H9 (cell line): Measurements from ENCODE around the gene ROPN1L. TPM values are rescaled to one million over a fixed set of nuclear protein-coding genes. Genes with fewer than 3 reads are reported as not detected.

Experiments used
- DNase-seq: peaks from one replicate; pipeline ENCODE4 v3.0.0-alpha.2; 2017
- H2AFZ ChIP-seq: one replicate; pipeline ENCODE4 v1.6.1; 2013; ENCODE audit warnings: mild to moderate bottlenecking, low read length, control low read depth, moderate library complexity
- H2AK5ac ChIP-seq: 2 replicates; pipeline ENCODE4 v1.6.1; 2013; ENCODE audit warnings: low read length, control low read depth, mixed read lengths; ENCODE audit not compliant: insufficient read length
- H2BK120ac ChIP-seq: one replicate; pipeline ENCODE4 v1.6.1; 2013; ENCODE audit warnings: low read depth, mild to moderate bottlenecking, low read length, control low read depth, inconsistent platforms; ENCODE audit not compliant: poor library complexity, severe bottlenecking
- H2BK12ac ChIP-seq: 2 replicates; pipeline ENCODE4 v1.6.1; 2013; ENCODE audit warnings: low read length, control low read depth, mixed read lengths, low read depth; ENCODE audit not compliant: insufficient read length
- H2BK15ac ChIP-seq: 2 replicates; pipeline ENCODE4 v1.6.1; 2013; ENCODE audit warnings: low read depth, low read length, control low read depth
- H2BK20ac ChIP-seq: one replicate; pipeline ENCODE4 v1.6.1; 2013; ENCODE audit warnings: low read depth, mild to moderate bottlenecking, low read length, control low read depth, inconsistent platforms; ENCODE audit not compliant: poor library complexity, severe bottlenecking
- H2BK5ac ChIP-seq: 2 replicates; pipeline ENCODE4 v1.6.1; 2013; ENCODE audit warnings: low read length, control low read depth, mixed read lengths; ENCODE audit not compliant: insufficient read length
- H3K14ac ChIP-seq: 2 replicates; pipeline ENCODE4 v1.6.1; 2013; ENCODE audit warnings: low read length, control low read depth; ENCODE audit not compliant: insufficient read depth
- H3K18ac ChIP-seq: 2 replicates; pipeline ENCODE4 v1.6.1; 2013; ENCODE audit warnings: low read depth, mild to moderate bottlenecking, mixed read lengths, low read length, control low read depth; ENCODE audit not compliant: insufficient read length
- H3K23ac ChIP-seq: 2 replicates; pipeline ENCODE4 v1.6.1; 2013; ENCODE audit warnings: low read length, control low read depth, mixed read lengths, low read depth; ENCODE audit not compliant: insufficient read length
- H3K23me2 ChIP-seq: 2 replicates; pipeline ENCODE4 v1.6.1; 2013; ENCODE audit warnings: low read depth, mild to moderate bottlenecking, mixed read lengths, low read length, control low read depth; ENCODE audit not compliant: insufficient read length, poor library complexity, severe bottlenecking
- H3K27ac ChIP-seq: 2 replicates; pipeline ENCODE4 v1.5.1; 2013; ENCODE audit warnings: low read length, control low read depth, mixed read lengths, low read depth; ENCODE audit not compliant: insufficient read length
- H3K27me3 ChIP-seq: 2 replicates; pipeline ENCODE4 v1.6.1; 2013; ENCODE audit warnings: low read length, control low read depth, inconsistent platforms; ENCODE audit not compliant: insufficient read depth
- H3K4ac ChIP-seq: 2 replicates; pipeline ENCODE4 v1.6.1; 2013; ENCODE audit warnings: low read depth, mild to moderate bottlenecking, control low read depth, inconsistent platforms, low read length, moderate library complexity
- H3K4me1 ChIP-seq: 2 replicates; pipeline ENCODE4 v1.6.1; 2013; ENCODE audit warnings: low read length, control low read depth, inconsistent platforms; ENCODE audit not compliant: insufficient read depth
- H3K4me2 ChIP-seq: 2 replicates; pipeline ENCODE4 v1.6.1; 2013; ENCODE audit warnings: low read length, control low read depth, mixed read lengths; ENCODE audit not compliant: insufficient read length, insufficient read depth
- H3K56ac ChIP-seq: 2 replicates; pipeline ENCODE4 v1.6.1; 2013; ENCODE audit warnings: low read depth, mild to moderate bottlenecking, mixed read lengths, low read length, control low read depth; ENCODE audit not compliant: insufficient read length
- H3K79me1 ChIP-seq: 2 replicates; pipeline ENCODE4 v1.6.1; 2013; ENCODE audit warnings: low read depth, mild to moderate bottlenecking, moderate library complexity, low read length, control low read depth, inconsistent platforms; ENCODE audit not compliant: insufficient read depth, poor library complexity, severe bottlenecking
- H3K79me2 ChIP-seq: 2 replicates; pipeline ENCODE4 v1.6.1; 2013; ENCODE audit warnings: low read length, control low read depth, inconsistent platforms; ENCODE audit not compliant: insufficient read depth
- H3K9ac ChIP-seq: 2 replicates; pipeline ENCODE4 v1.6.1; 2013; ENCODE audit warnings: low read length, control low read depth, mixed read lengths; ENCODE audit not compliant: insufficient read length; ENCODE audit errors: extremely low read depth
- H3K9me3 ChIP-seq: one replicate; pipeline ENCODE4 v1.6.1; 2013; ENCODE audit warnings: low read depth, low read length, inconsistent platforms; ENCODE audit not compliant: control insufficient read depth
- H3T11ph ChIP-seq: one replicate; pipeline ENCODE4 v1.6.1; 2013; ENCODE audit warnings: mild to moderate bottlenecking, low read length, control low read depth, inconsistent platforms
- H4K20me1 ChIP-seq: one replicate; pipeline ENCODE4 v1.6.1; 2013; ENCODE audit not compliant: control insufficient read depth, insufficient read length, insufficient read depth
- H4K5ac ChIP-seq: 2 replicates; pipeline ENCODE4 v1.6.1; 2013; ENCODE audit warnings: low read depth, mild to moderate bottlenecking, mixed read lengths, low read length, control low read depth; ENCODE audit not compliant: insufficient read length
- H4K8ac ChIP-seq: replicated peaks from 2 replicates; pipeline ENCODE4 v1.6.1; 2013; ENCODE audit warnings: low read length, control low read depth, mixed read lengths, low read depth; ENCODE audit not compliant: insufficient read length
- H4K91ac ChIP-seq: 2 replicates; pipeline ENCODE4 v1.6.1; 2013; ENCODE audit warnings: low read depth, mild to moderate bottlenecking, moderate library complexity, mixed read lengths, low read length, control low read depth; ENCODE audit not compliant: insufficient read length
- H3K27ac Mint-ChIP-seq, 3 experiments: 2 replicates in 2 of 3; 3 replicates in 1 of 3; pipeline ENCODE4 v1.8.0; 2020 to 2021; ENCODE audit warnings: mixed read lengths in 3 of 3, mild to moderate bottlenecking in 1 of 3, moderate library complexity in 1 of 3
- H3K27me3 Mint-ChIP-seq: 2 replicates; pipeline ENCODE4 v1.8.0; 2021; ENCODE audit warnings: low read depth, mild to moderate bottlenecking, moderate library complexity, mixed read lengths
- H3K36me3 Mint-ChIP-seq, 3 experiments: 2 replicates in 2 of 3; 3 replicates in 1 of 3; pipeline ENCODE4 v1.8.0; 2020 to 2021; ENCODE audit warnings: low read depth in 3 of 3, mixed read lengths in 3 of 3; ENCODE audit not compliant: insufficient read depth in 1 of 3
- H3K4me1 Mint-ChIP-seq, 2 experiments: 2 replicates each; pipeline ENCODE4 v1.8.0; 2020; ENCODE audit warnings: mixed read lengths in 2 of 2
- H3K4me3 Mint-ChIP-seq, 2 experiments: 2 replicates in 1 of 2; 3 replicates in 1 of 2; pipeline ENCODE4 v1.8.0; 2020 to 2021; ENCODE audit warnings: mild to moderate bottlenecking in 2 of 2, mixed read lengths in 2 of 2, moderate library complexity in 1 of 2
- H3K9me3 Mint-ChIP-seq, 2 experiments: 2 replicates in 1 of 2; 3 replicates in 1 of 2; pipeline ENCODE4 v1.8.0; 2020; ENCODE audit warnings: mild to moderate bottlenecking in 2 of 2, mixed read lengths in 2 of 2, moderate library complexity in 1 of 2
- WGBS: extraction: QIAGEN DNeasy Blood & Tissue Kit; methylation state at CpG from one replicate; pipeline ENCODE4 v1.1.7; 2013; ENCODE audit warnings: missing lambda C conversion rate, low lambda C conversion rate, mixed read lengths; ENCODE audit not compliant: insufficient read length; ENCODE audit errors: extremely low coverage; 5-methylcytosine and 5-hydroxymethylcytosine counted together
- total RNA-seq: library from RNA; stranded (reverse); gene quantifications from 2 replicates; pipeline ENCODE4 v1.2.1, GENCODE V29; 2021
- TF ChIP-seq, protein P1 (sequence below): fragments of 200-600 bp; sonication (generic); conservative IDR thresholded peaks from 3 replicates; pipeline ENCODE4 v1.8.0; 2021; ENCODE audit warnings: antibody characterized with exemption, mild to moderate bottlenecking

ROPN1L gene
- total RNA-seq, 1 experiment from 2014 or later = 0.37 TPM

DNA sequence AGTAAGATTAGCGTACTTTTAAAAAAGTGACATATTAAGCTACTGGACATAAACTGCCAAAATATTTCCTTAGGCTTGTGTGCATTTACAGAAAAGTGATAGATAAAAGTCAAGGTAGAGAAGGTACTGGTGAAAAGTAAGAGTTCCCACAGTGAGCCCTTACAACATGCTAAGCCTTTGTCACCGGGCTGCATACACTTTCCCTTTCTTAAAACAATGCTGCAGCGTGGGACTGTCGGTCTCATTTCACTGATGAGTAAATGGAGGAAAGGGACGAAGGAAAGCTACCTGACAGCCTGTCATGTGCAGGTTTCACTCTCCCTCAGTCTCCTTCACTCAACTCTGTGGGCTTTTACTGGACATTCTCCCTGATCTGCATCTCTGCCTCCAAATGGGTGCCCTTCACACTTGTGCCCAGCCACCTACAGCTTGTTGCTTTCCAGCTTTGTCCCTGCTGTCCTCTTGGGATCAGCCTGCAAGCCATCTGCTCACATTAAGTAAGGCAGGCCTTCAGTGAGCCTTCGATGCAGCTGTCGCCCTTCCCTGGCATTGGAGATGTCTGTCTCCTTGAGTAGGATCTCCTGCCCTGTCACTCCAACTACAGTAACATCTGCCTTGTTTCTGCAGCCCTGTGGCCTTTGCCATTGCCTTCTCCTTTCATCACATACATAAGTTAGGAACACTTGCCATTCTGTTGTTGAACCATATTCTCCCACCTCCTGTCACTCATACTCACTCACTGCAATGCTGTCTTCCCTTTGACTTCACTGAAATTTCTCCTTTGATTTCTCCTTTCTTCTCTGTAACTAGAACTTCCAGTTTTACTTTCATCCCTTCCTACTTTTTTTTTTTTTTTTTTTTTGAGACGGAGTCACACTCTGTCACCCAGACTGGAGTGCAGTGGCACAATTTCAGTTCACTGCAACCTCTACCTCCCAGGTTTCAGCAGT, 9.3 kb upstream of the ROPN1L start:
- DNase-seq = no peak
- Histone ChIP-seq H3K79me1 (no peaks in the 10 kb centered on the region), H3K27me3 (no peaks in the 10 kb centered on the region), H2BK120ac (no peak overlapping the region), H4K20me1 (no peaks in the 10 kb centered on the region), H3K4me2 (no peak overlapping the region), H3K9me3 (no peaks in the 10 kb centered on the region), H2BK20ac (no peak overlapping the region), H4K5ac (no peak overlapping the region), H3K9ac (no peak overlapping the region), H3K23ac (no peak overlapping the region), H4K8ac (no peak overlapping the region), H3K79me2 (no peaks in the 10 kb centered on the region), H2BK5ac (no peak overlapping the region), H2BK12ac (no peak overlapping the region), H2AK5ac (no peak overlapping the region), H3T11ph (no peak overlapping the region), H3K18ac (no peak overlapping the region), H3K23me2 (no peaks in the 10 kb centered on the region), H3K14ac (no peak overlapping the region), H3K4ac (no peak overlapping the region), H3K4me1 (no peaks in the 10 kb centered on the region), H3K27ac (no peak overlapping the region), H4K91ac (no peak overlapping the region), H2BK15ac (no peak overlapping the region), H2AFZ (no peak overlapping the region), H3K56ac (no peak overlapping the region)
- no CpG with 5 or more reads among the region's 8 CpGs for WGBS
- no peak overlapping the region; a peak in 1 of 7 replicates for H3K27ac Mint-ChIP-seq
- H3K36me3 Mint-ChIP-seq = peaks cover 12 to 63% (median 44%) of the 10 kb centered on the region in 3 experiments; a peak in 6 of 7 replicates
- TF ChIP-seq, protein P1, sequence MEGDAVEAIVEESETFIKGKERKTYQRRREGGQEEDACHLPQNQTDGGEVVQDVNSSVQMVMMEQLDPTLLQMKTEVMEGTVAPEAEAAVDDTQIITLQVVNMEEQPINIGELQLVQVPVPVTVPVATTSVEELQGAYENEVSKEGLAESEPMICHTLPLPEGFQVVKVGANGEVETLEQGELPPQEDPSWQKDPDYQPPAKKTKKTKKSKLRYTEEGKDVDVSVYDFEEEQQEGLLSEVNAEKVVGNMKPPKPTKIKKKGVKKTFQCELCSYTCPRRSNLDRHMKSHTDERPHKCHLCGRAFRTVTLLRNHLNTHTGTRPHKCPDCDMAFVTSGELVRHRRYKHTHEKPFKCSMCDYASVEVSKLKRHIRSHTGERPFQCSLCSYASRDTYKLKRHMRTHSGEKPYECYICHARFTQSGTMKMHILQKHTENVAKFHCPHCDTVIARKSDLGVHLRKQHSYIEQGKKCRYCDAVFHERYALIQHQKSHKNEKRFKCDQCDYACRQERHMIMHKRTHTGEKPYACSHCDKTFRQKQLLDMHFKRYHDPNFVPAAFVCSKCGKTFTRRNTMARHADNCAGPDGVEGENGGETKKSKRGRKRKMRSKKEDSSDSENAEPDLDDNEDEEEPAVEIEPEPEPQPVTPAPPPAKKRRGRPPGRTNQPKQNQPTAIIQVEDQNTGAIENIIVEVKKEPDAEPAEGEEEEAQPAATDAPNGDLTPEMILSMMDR = no peak
- no peak overlapping the region for H3K4me3 Mint-ChIP-seq
- H3K27me3 Mint-ChIP-seq = no peaks in the 10 kb centered on the region
- no peaks in the 10 kb centered on the region for H3K4me1 Mint-ChIP-seq
- no peaks in the 10 kb centered on the region for H3K9me3 Mint-ChIP-seq
